ENCODE data around the gene ADAP2.

DNA sequence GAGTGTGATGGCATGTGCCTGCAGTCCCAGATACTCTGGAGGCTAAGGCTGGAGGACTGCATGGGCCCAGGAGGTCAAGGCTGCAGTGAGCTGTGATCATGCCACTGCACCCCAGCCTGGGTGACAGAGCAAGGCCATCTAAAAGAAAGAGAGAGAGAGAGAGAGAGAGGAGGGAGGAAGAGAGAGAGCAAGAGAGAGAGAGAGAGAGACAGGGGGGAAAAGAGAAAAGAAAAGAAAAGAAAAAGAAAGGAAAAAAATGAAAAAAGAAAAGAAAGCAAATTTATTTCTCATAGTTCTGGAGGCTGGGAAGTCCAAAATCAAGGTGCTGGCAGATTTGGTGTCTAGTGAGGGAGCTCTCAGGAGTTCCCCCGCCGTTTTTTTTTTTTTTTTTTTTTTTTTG, 82.4 kb downstream of the ADAP2 start:
- TF ChIP-seq, protein P1, sequence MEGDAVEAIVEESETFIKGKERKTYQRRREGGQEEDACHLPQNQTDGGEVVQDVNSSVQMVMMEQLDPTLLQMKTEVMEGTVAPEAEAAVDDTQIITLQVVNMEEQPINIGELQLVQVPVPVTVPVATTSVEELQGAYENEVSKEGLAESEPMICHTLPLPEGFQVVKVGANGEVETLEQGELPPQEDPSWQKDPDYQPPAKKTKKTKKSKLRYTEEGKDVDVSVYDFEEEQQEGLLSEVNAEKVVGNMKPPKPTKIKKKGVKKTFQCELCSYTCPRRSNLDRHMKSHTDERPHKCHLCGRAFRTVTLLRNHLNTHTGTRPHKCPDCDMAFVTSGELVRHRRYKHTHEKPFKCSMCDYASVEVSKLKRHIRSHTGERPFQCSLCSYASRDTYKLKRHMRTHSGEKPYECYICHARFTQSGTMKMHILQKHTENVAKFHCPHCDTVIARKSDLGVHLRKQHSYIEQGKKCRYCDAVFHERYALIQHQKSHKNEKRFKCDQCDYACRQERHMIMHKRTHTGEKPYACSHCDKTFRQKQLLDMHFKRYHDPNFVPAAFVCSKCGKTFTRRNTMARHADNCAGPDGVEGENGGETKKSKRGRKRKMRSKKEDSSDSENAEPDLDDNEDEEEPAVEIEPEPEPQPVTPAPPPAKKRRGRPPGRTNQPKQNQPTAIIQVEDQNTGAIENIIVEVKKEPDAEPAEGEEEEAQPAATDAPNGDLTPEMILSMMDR (IDR thresholded peaks at IDR 0.05 in 8 of 11, conservative IDR thresholded peaks at IDR 0.05 in 3 of 11): no peak
- no peak for TF ChIP-seq POLR2A (IDR thresholded peaks at IDR 0.05)
